Measurements from ENCODE around the gene ACYP1. TPM values are rescaled to one million over a fixed set of nuclear protein-coding genes. Genes with fewer than 3 reads are reported as not detected.

Gene ACYP1
- total and polyA plus RNA-seq, 9 of the 15 experiments (the other 6 are each of a cell fraction or from before 2014, with no cell fraction given), result 19.9 to 113 (median 52.3) TPM

GRCh38 chr14:75101491-75101890 is 37.7 kb upstream of the ACYP1 start (continued):
- TF ChIP-seq NCOA4 (IDR thresholded peaks at IDR 0.05; ENCODE audit: partially characterized antibody), result no peak
- no peak for TF ChIP-seq DIDO1 (tag; IDR thresholded peaks at IDR 0.05; ENCODE audit: low read depth)
- no peak for TF ChIP-seq ETV1 (tag; conservative IDR thresholded peaks at IDR 0.05; ENCODE audit: low read depth)
- no peak for TF ChIP-seq MEF2D (tag; conservative IDR thresholded peaks at IDR 0.05; ENCODE audit: low read depth)
- no peak for TF ChIP-seq CBX8 (IDR thresholded peaks at IDR 0.05; ENCODE audit: borderline replicate concordance, extremely low read depth, low read depth, low read length, poor library complexity, severe bottlenecking)
- no peak for TF ChIP-seq REST (IDR thresholded peaks at IDR 0.05; ENCODE audit: borderline replicate concordance)
- TF ChIP-seq REST (CRISPR knock-in tag; IDR thresholded peaks at IDR 0.05; ENCODE audit: low read depth), result no peak
- TF ChIP-seq NRF1 (conservative IDR thresholded peaks at IDR 0.05 in 1 of 2, IDR thresholded peaks at IDR 0.05 in 1 of 2), result no peak
